CD14-positive monocyte (primary cell): ENCODE results near the gene DDX5. TPM values are rescaled to one million over a fixed set of nuclear protein-coding genes. Genes with fewer than 3 reads are reported as not detected.
A peak's percentile ranks its signal among the peaks of the same experiment; 100 is the strongest.

Experiments
- DNase-seq, 3 donors: peaks; one replicate each; pipeline ENCODE4 v3.0.0-alpha.2; 2011 to 2022
- H2AFZ ChIP-seq: 2 replicates; pipeline ENCODE4 v1.6.0; 2012; ENCODE audit warnings: mild to moderate bottlenecking, low read depth, low read length, inconsistent platforms; ENCODE audit not compliant: insufficient read depth, poor library complexity, severe bottlenecking
- H3K27ac ChIP-seq, 2 donors: 1 replicate in 1 of 2; 2 replicates in 1 of 2; pipeline ENCODE4 v1.5.1; 2012 to 2013; ENCODE audit warnings: low read length in 2 of 2, control low read depth in 1 of 2, inconsistent platforms in 1 of 2, low read depth in 1 of 2, mild to moderate bottlenecking in 1 of 2
- H3K27me3 ChIP-seq, 2 donors: one replicate each; pipeline versions ENCODE4 v1.6.0 to v1.6.1; 2011 to 2013; ENCODE audit warnings: low read length in 2 of 2; ENCODE audit not compliant: control insufficient read depth in 2 of 2, insufficient read depth in 2 of 2
- H3K36me3 ChIP-seq, 2 donors: replicated peaks in 1 of 2; 1 replicate in 1 of 2; 2 replicates in 1 of 2; pipeline versions ENCODE4 v1.5.1 to v1.6.1; 2012 to 2013; ENCODE audit warnings: low read length in 2 of 2, control low read depth in 1 of 2, inconsistent platforms in 1 of 2, mild to moderate bottlenecking in 1 of 2; ENCODE audit not compliant: insufficient read depth in 2 of 2, control insufficient read depth in 1 of 2
- H3K4me1 ChIP-seq, 2 donors: 1 replicate in 1 of 2; 2 replicates in 1 of 2; pipeline versions ENCODE4 v1.5.1 to v1.6.1; 2012 to 2013; ENCODE audit warnings: low read length in 2 of 2, control low read depth in 1 of 2, inconsistent platforms in 1 of 2, mild to moderate bottlenecking in 1 of 2, moderate library complexity in 1 of 2; ENCODE audit not compliant: insufficient read depth in 2 of 2, control insufficient read depth in 1 of 2
- H3K4me2 ChIP-seq: replicated peaks from 2 replicates; pipeline ENCODE3; 2012; ENCODE audit warnings: low read length, moderate library complexity, mild to moderate bottlenecking; ENCODE audit not compliant: poor library complexity, severe bottlenecking; ENCODE audit errors: extremely low read depth
- H3K4me3 ChIP-seq, 3 experiments: fragments of 200-600 bp in 1 of 3; sonication (generic) in 1 of 3; replicated peaks in 1 of 3; 1 replicate in 2 of 3; 2 replicates in 1 of 3; pipeline ENCODE4 v1.5.1; 2011 to 2013; ENCODE audit warnings: low read length in 3 of 3, mild to moderate bottlenecking in 3 of 3, control low read depth in 2 of 3, low read depth in 2 of 3, inconsistent platforms in 1 of 3, moderate library complexity in 1 of 3
- H3K79me2 ChIP-seq: 2 replicates; pipeline ENCODE4 v1.6.0; 2012; ENCODE audit warnings: mild to moderate bottlenecking, control low read depth, inconsistent platforms, low read length, moderate library complexity; ENCODE audit not compliant: insufficient read depth
- H3K9ac ChIP-seq: 2 replicates; pipeline ENCODE4 v1.6.0; 2017; ENCODE audit warnings: low read length, mild to moderate bottlenecking; ENCODE audit not compliant: insufficient read depth, poor library complexity, severe bottlenecking
- H3K9me3 ChIP-seq, 2 donors: replicated peaks in 1 of 2; 1 replicate in 1 of 2; 2 replicates in 1 of 2; pipeline versions ENCODE4 v1.5.1 to v1.6.1; 2012 to 2013; ENCODE audit warnings: low read length in 2 of 2, control low read depth in 1 of 2; ENCODE audit not compliant: control insufficient read depth in 1 of 2, insufficient read depth in 1 of 2
- H4K20me1 ChIP-seq: 2 replicates; pipeline ENCODE4 v1.6.0; 2012; ENCODE audit warnings: mild to moderate bottlenecking, low read length, control low read depth, moderate library complexity; ENCODE audit not compliant: insufficient read depth
- H3K27ac Mint-ChIP-seq, 7 donors: one replicate each; pipeline ENCODE4 v1.8.0; 2020; ENCODE audit warnings: mild to moderate bottlenecking in 7 of 7, mixed read lengths in 7 of 7, moderate library complexity in 6 of 7, inconsistent platforms in 2 of 7
- H3K27me3 Mint-ChIP-seq, 3 donors: one replicate each; pipeline ENCODE4 v1.8.0; 2021 to 2022; ENCODE audit warnings: low read depth in 3 of 3, mild to moderate bottlenecking in 3 of 3, mixed read lengths in 3 of 3, moderate library complexity in 3 of 3, inconsistent platforms in 1 of 3
- H3K36me3 Mint-ChIP-seq, 2 donors: one replicate each; pipeline ENCODE4 v1.8.0; 2020; ENCODE audit warnings: mixed read lengths in 2 of 2, inconsistent platforms in 1 of 2, mild to moderate bottlenecking in 1 of 2
- H3K4me1 Mint-ChIP-seq: one replicate; pipeline ENCODE4 v1.8.0; 2020; ENCODE audit warnings: mild to moderate bottlenecking, mixed read lengths
- H3K4me3 Mint-ChIP-seq, 2 donors: one replicate each; pipeline ENCODE4 v1.8.0; 2020; ENCODE audit warnings: mild to moderate bottlenecking in 2 of 2, mixed read lengths in 2 of 2, moderate library complexity in 1 of 2
- H3K9me3 Mint-ChIP-seq, 7 donors: one replicate each; pipeline ENCODE4 v1.8.0; 2020 to 2022; ENCODE audit warnings: mixed read lengths in 7 of 7, mild to moderate bottlenecking in 6 of 7, moderate library complexity in 6 of 7, inconsistent platforms in 2 of 7
- CTCF ChIP-seq: fragments of 200-600 bp; IDR thresholded peaks from one replicate; pipeline ENCODE4 v1.8.0; 2022; ENCODE audit warnings: antibody characterized with exemption, mild to moderate bottlenecking
- WGBS: methylation state at CpG from one replicate; pipeline ENCODE4 v1.1.5; 2013; ENCODE audit warnings: missing lambda C conversion rate; ENCODE audit not compliant: insufficient coverage; 5-methylcytosine and 5-hydroxymethylcytosine counted together
- intact Hi-C, 2 donors: fragments of 100-400 bp; cut with micrococcal nuclease; formaldehyde crosslinking; loops; one replicate each; pipeline versions ENCODE4 v1.15.0 to v1.15.1; 2023
- polyA plus RNA-seq, 3 donors: library from polyadenylated mRNA; depleted of rRNA in 1 of 3; unstranded in 2 of 3; stranded (reverse) in 1 of 3; fragments of 300-500 nt in 2 of 3; fragments of >200 nt in 1 of 3; fragmentation: Illumina TruSeq in 2 of 3; gene quantifications; 1 replicate in 2 of 3; 2 replicates in 1 of 3; pipeline ENCODE4 v1.2.3, GENCODE V29; 2012 to 2021

Gene DDX5
- polyA plus RNA-seq, 3 donors, result 642 to 2,061 (median 777) TPM

DNA sequence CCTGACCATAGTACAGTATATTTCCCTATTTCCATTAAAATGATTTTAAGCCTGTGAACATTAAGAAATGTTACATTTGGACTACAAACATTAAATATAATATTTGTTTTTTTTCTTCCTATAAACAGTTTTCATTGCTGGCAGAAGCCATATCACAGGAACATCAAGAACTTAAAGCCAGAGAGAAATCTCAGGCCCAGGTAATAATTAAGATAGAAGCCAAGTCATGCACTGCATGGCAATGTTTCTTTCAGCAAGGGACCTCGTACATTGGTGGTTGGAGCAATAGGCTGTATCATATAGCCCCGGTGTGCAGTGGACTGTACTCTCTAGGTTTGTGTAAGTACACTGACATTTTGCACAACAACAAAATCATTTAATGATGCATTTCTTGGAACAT, 30.8 kb upstream of the DDX5 start:
- Histone ChIP-seq H3K4me3 (no peak overlapping the region), H3K27me3 (no peaks in the 10 kb centered on the region), H3K27ac (no peak overlapping the region), H3K4me1 (no peaks in the 10 kb centered on the region), H3K9me3 (no peaks in the 10 kb centered on the region), H3K36me3 (peaks cover 84 to 97% of the 10 kb centered on the region in 2 donors), H3K9ac (no peak overlapping the region), H3K4me2 (no peak overlapping the region), H4K20me1 (peaks cover 3% of the 10 kb centered on the region), H2AFZ (no peak overlapping the region), H3K79me2 (no peaks in the 10 kb centered on the region)
- Mint-ChIP-seq H3K27me3 (no peaks in the 10 kb centered on the region), H3K9me3 (peaks cover 0 to 2% (median 0%) of the 10 kb centered on the region in 7 donors), H3K27ac (no peak overlapping the region), H3K4me1 (no peaks in the 10 kb centered on the region), H3K4me3 (no peak overlapping the region), H3K36me3 (peaks cover 73 to 88% of the 10 kb centered on the region in 2 donors)
- no CpG with 5 or more reads among the region's 2 CpGs for WGBS
- TF ChIP-seq CTCF, result no peak
- intact Hi-C loops, result no loop called here
- no peak for DNase-seq

GRCh38 chr17:64535357-64535756, 29.3 kb upstream of the DDX5 start:
- WGBS, result 100% methylated on average over 2 of the region's 6 CpGs
- Histone ChIP-seq H3K36me3 (peaks cover 91 to 100% of the 10 kb centered on the region in 2 donors), H4K20me1 (peaks cover 3% of the 10 kb centered on the region), H3K4me2 (no peak overlapping the region), H3K27ac (no peak overlapping the region), H3K9me3 (no peaks in the 10 kb centered on the region), H3K79me2 (no peaks in the 10 kb centered on the region), H3K9ac (no peak overlapping the region), H3K27me3 (no peaks in the 10 kb centered on the region), H3K4me1 (no peaks in the 10 kb centered on the region), H2AFZ (no peak overlapping the region), H3K4me3 (no peak overlapping the region)
- H3K4me1 Mint-ChIP-seq, result no peaks in the 10 kb centered on the region
- peaks cover 82 to 92% of the 10 kb centered on the region in 2 donors for H3K36me3 Mint-ChIP-seq
- intact Hi-C loops, result no loop called here
- peak overlapping the region in 1 of 7 donors; percentile 35 for H3K27ac Mint-ChIP-seq
- peaks cover 0 to 2% (median 0%) of the 10 kb centered on the region in 7 donors for H3K9me3 Mint-ChIP-seq
- no peak overlapping the region for H3K4me3 Mint-ChIP-seq
- no peaks in the 10 kb centered on the region for H3K27me3 Mint-ChIP-seq
- no peak for DNase-seq
- TF ChIP-seq CTCF, result no peak
